Keratinocyte (primary cell): ENCODE results near the gene HOXB9.

Experiments used
- CTCF ChIP-seq, 3 experiments: IDR thresholded peaks in 1 of 3; conservative IDR thresholded peaks in 1 of 3; optimal IDR thresholded peaks in 1 of 3; 2 replicates in 2 of 3; 3 replicates in 1 of 3; pipeline versions ENCODE3 to v1.5.1; 2011; ENCODE audit warnings: low read length in 3 of 3, mild to moderate bottlenecking in 3 of 3, moderate library complexity in 2 of 3, control low read depth in 1 of 3, inconsistent platforms in 1 of 3; ENCODE audit not compliant: insufficient read depth in 2 of 3; ENCODE audit errors: extremely low read depth in 1 of 3
- EZH2 ChIP-seq: IDR thresholded peaks from one replicate; pipeline ENCODE4 v1.6.1; 2012; ENCODE audit warnings: inconsistent platforms, mild to moderate bottlenecking, low read length, moderate library complexity

DNA sequence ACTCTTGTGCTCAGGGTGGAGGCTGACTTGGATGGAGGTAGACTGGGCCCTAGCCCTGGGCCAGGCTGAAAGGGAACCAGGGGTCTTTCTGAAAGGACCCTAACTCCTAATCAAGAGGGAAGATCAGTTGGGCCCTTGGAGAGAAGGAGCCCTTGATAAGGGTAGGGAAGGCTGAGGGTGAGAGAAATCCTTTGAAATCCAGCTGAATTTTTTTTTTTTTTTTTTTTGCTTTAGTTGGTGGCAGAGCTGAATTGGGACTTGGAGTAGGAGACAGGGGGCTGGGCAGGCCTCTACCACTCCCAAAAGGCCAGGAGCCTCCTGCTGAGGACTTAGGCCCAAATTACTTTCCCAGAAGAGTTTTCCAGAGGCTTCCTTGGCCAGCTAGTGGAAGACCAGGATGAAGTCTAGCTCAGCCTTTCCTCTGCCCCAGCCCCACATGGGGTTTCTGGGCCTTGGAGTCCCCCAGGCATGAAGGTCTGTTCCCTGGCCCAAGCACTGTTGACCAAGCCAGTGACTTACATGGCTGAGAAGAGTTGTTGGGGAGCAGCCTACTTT lies 35.5 kb downstream of the HOXB9 start:
- TF ChIP-seq CTCF (optimal IDR thresholded peaks at IDR 0.05 in 1 of 3, IDR thresholded peaks at IDR 0.05 in 1 of 3, conservative IDR thresholded peaks at IDR 0.05 in 1 of 3; ENCODE audit: extremely low read depth in 1 of 3, insufficient read depth in 2 of 3, low read length in 3 of 3) (no peak), EZH2 (no peak)
